ENCODE measurements around the gene INTS3.
"Not testable (repeated sequence)": the region's sequence is repeated elsewhere in the genome, so short reads cannot be mapped to it uniquely, and the experiment has no call there.

INTS3 gene

GRCh38 chr1:153754266-153754665 is 26.4 kb downstream of the INTS3 start:
- no peak for DNase-seq (ENCODE audit: low read depth in 1 of 2, low spot score in 1 of 2)

- DNase-seq (ENCODE audit: low read depth in 1 of 2, low spot score in 1 of 2): no peak
These were observed 32.6 kb downstream of the INTS3 start for GRCh38 chr1:153760440-153760839.

DNA sequence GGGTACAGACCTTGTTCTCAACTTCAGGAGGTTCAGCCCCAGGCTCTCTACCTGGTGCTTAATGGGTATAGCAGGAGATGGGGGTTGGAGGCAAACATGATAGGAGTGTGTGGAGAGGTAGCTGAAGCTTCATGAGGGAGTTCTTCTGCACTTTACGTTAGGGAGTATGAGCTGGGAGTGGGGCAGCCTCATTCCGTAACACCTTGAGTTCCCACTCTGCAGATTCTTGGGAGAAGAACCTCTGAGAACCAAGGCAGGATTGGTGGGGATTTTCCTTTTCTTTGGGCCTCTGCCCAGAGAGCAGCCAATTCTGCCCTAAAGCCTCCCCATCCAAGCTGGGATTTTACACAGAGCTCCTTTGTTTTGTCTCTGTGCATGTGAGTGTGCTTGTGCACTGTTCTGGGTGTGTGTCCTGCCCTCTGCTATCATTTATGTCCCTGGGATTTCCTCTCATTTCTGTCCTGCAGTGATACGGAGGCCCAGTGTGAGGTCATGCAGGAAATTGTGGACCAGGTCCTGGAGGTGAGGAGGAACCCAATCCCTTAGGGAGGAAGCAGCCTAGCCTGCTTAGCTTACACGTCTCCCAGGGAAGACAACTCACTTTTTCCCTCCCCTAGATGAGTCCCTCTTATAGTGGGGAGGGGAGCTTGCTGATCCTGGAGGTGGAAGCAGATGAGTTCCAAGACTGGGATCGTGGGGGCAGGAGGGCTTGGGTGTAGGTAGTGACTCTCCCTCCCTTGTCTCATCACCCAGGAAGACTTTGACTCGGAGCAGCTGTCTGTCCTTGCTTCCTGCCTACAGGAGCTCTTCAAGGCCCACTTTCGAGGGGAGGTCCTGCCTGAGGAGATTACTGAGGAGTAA is 35.7 kb downstream of the INTS3 start:
- no peak for DNase-seq (ENCODE audit: low read depth in 1 of 2, low spot score in 1 of 2)

DNA sequence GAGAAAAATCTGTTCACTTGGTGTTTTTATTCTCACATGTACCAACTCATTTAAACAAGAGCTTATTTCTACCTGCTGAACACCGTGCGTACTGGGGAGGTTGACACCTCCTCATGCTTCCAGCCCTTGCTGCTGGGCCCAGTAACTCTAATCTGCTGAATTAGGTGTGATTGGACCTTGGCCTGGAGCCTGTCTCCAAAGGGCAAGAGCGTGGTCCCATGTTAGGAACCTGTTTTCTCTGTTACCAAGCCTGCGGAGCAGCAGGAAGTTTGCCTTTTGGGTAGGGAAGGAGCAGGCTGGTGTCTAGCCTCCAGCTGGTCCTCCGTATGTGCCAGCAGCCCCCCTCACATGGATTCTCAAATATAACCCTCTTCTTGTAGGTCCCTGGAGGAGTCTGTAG is 36.5 kb downstream of the INTS3 start:
- no peak for DNase-seq (ENCODE audit: low read depth in 1 of 2, low spot score in 1 of 2)

- DNase-seq (ENCODE audit: low read depth in 1 of 2, low spot score in 1 of 2): not testable (repeated sequence)
These were observed 38.8 kb downstream of the INTS3 start for GRCh38 chr1:153766663-153767062.

GRCh38 chr1:153767519-153767918 is 39.7 kb downstream of the INTS3 start:
- DNase-seq (ENCODE audit: low read depth in 1 of 2, low spot score in 1 of 2): no peak

- no peak for DNase-seq (ENCODE audit: low read depth in 1 of 2, low spot score in 1 of 2)
These were observed 40.7 kb downstream of the INTS3 start for GRCh38 chr1:153768316-153769181.

GRCh38 chr1:153769221-153769620 is 41.4 kb downstream of the INTS3 start:
- DNase-seq (ENCODE audit: low read depth in 1 of 2, low spot score in 1 of 2): no peak

DNA sequence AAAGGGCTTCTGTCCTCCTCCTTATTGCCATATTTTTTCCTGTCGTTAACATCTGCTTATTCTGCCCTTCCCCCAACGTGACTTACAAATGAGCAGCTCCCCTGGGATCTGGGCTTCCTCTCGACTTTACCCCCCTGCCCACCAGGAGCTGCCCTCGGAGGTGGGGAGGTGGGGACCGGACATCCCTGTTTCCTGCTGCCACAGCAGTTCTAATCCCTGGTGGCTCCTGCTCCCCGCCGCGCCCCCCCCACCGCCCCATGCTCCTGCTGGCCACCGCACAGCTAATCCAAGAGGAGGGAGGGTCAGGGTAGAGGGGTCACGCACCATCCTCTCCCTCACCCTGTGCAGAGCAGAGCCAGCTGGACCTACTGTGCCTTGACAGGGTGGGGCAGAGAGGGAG is 42.9 kb downstream of the INTS3 start:
- DNase-seq (ENCODE audit: low read depth in 1 of 2, low spot score in 1 of 2): no peak

DNA sequence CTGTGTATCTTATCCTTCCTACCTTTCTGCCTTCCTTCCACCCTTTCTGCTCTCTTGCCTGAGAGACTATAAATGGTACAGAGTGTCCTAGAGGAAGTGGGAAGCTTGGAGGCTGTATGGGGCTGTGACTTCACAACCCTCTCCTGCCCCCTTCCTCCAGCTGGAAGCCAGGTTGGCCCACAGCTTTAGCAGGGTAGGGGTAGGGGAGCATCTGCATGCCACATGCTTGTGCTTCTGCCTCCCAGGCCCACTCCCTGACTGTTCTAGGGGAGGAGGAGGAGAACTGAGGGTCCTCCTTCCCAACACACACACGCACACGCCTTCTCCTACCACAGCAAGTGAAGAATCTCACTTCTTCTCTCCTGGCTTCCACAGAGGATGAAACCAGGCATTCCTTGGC is 43.4 kb downstream of the INTS3 start:
- no peak for DNase-seq (ENCODE audit: low read depth in 1 of 2, low spot score in 1 of 2)

GRCh38 chr1:153771841-153772593 is 44.2 kb downstream of the INTS3 start:
- DNase-seq (ENCODE audit: low read depth in 1 of 2, low spot score in 1 of 2): no peak

DNA sequence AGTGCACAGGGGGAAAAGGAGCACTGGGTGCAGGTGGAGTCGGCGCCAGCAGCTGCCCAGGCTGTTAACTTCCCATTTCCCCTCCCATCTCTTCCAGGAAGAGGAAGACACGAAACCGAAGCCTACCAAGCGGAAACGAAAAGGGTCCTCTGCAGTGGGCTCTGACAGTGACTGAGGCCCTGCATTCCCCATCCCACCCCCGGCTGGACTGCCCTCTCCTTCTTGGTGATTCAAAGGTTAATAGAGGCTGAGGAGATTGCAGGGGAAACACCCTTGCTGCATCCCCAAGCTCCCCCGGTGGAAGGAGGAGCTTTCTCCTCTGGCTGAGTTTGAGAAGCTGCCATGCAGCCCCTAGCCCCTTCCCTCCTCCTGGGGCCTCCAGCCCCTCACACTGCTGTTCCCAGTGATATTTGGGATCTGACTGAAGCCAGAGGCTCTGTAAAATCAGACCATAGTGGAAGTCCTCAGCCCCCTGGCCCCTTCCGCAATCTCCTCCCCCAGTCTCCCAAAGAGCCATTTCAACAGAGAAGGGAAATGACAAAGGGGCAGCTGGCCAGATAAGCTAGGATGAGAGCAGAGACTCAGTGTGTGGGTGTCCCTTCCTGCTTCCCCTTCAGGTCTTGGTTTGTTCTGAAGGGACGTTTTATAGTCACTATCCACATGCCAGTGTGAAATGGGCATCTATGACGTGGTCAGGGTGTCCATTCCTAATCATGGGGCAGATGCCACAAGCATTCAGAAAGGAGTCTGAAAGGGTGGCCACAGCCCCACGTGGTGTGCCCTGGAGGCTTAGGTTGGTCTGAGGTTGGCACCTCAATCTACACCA is 45.5 kb downstream of the INTS3 start:
- DNase-seq (ENCODE audit: low read depth in 1 of 2, low spot score in 1 of 2): no peak

- no peak for DNase-seq (ENCODE audit: low read depth in 1 of 2, low spot score in 1 of 2)
These were observed 46.3 kb downstream of the INTS3 start for GRCh38 chr1:153774026-153774595.

- no peak for DNase-seq (ENCODE audit: low read depth in 1 of 2, low spot score in 1 of 2)
These were observed 47.1 kb downstream of the INTS3 start, which contains the start of gene SLC27A3 for GRCh38 chr1:153774780-153775457. SLC27A3 (plus strand) TSS chr1:153775407; CDS start chr1:153775498, 91 bp downstream.

GRCh38 chr1:153775458-153776327 is 47.8 kb downstream of the INTS3 start:
- DNase-seq (ENCODE audit: low read depth in 1 of 2, low spot score in 1 of 2): peak; percentile 26 to 33

DNA sequence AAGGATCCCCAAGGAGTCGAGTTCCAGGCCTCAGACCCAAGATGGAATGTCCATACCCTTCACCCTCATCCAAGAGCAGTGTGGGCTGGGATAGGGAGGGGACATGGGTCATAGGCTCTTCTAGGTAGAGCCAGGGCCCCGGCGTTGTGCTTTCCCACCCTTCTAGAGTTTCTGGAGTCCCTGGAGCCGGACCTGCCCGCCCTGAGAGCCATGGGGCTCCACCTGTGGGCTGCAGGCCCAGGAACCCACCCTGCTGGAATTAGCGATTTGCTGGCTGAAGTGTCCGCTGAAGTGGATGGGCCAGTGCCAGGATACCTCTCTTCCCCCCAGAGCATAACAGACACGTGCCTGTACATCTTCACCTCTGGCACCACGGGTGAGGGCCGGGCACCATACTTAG is 48.5 kb downstream of the INTS3 start:
- DNase-seq (ENCODE audit: low read depth in 1 of 2, low spot score in 1 of 2): no peak

DNA sequence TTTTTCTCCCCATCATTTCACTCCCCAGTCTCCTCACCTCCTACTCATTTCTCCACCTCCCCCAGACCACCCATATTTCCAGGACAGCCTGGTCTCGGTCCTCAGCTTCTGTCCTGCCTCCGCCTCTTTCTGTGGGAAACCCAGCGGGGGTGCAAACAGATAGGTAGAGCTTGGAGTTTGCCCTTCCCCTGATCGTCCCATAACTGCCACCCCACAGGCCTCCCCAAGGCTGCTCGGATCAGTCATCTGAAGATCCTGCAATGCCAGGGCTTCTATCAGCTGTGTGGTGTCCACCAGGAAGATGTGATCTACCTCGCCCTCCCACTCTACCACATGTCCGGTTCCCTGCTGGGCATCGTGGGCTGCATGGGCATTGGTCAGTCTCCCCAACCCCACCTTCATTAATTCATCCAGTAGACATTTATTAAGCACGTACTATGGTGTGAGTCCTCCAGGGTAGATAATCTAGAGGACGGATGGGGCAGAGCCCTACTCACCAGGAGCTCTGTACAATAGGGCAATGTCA is 49.1 kb downstream of the INTS3 start:
- DNase-seq (ENCODE audit: low read depth in 1 of 2, low spot score in 1 of 2): no peak

DNA sequence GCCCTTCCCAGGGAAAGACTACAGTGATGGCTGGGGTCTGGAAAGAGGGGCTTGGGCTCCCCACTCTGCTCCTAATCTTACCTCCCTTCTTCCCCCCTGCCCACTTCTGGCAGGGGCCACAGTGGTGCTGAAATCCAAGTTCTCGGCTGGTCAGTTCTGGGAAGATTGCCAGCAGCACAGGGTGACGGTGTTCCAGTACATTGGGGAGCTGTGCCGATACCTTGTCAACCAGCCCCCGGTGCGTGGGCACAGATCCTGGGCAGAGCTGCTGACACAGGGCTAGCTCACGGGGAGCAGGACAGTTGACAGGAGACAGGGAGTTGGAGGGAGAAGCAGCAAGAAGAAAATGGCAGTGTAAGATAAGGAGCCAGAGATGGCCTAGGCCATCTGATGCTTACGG is 49.8 kb downstream of the INTS3 start:
- DNase-seq (ENCODE audit: low read depth in 1 of 2, low spot score in 1 of 2): no peak

Data from activated T-helper 1 cell treated with anti-CD3 and anti-CD28 coated beads, Interleukin-2, amount 50 U/mL, for 16 hours (primary cell).